Heart right ventricle (tissue), 16 donors: Measurements from ENCODE around the gene PRRT1B. TPM values are rescaled to one million over a fixed set of nuclear protein-coding genes. Genes with fewer than 3 reads are reported as not detected.

ENCODE experiments used
- ATAC-seq, 8 donors: fragments of 200-7000 bp; cut with Tn5 transposase; one replicate each; pipeline ENCODE4 v1.9.1; 2020; ENCODE audit warnings: mild to moderate bottlenecking in 8 of 8, moderate library complexity in 8 of 8, moderate number of reproducible peaks in 1 of 8
- DNase-seq, 2 donors: peaks; one replicate each; pipeline ENCODE4 v3.0.0-alpha.2; 2020
- H3K27ac ChIP-seq, 10 donors: fragments of 200-600 bp; sonication (generic) in 2 of 10; one replicate each; pipeline versions ENCODE4 v1.5.0 to v1.8.0; 2020 to 2022; ENCODE audit warnings: mild to moderate bottlenecking in 3 of 10
- H3K27me3 ChIP-seq, 7 donors: fragments of 200-600 bp; one replicate each; pipeline ENCODE4 v1.8.0; 2021 to 2022; ENCODE audit warnings: mild to moderate bottlenecking in 2 of 7
- H3K36me3 ChIP-seq, 9 donors: fragments of 200-600 bp; sonication (generic) in 1 of 9; one replicate each; pipeline versions ENCODE4 v1.5.0 to v1.8.0; 2020 to 2022; ENCODE audit warnings: mild to moderate bottlenecking in 2 of 9
- H3K4me1 ChIP-seq, 9 donors: fragments of 200-600 bp; sonication (generic) in 1 of 9; one replicate each; pipeline versions ENCODE4 v1.5.0 to v1.8.0; 2020 to 2022; ENCODE audit warnings: mild to moderate bottlenecking in 4 of 9
- H3K4me3 ChIP-seq, 10 donors: fragments of 200-600 bp; sonication (generic) in 2 of 10; one replicate each; pipeline versions ENCODE4 v1.5.0 to v1.8.0; 2020 to 2022; ENCODE audit warnings: mild to moderate bottlenecking in 7 of 10, moderate library complexity in 2 of 10
- H3K9me3 ChIP-seq, 11 donors: fragments of 200-600 bp in 10 of 11; sonication (generic) in 2 of 11; one replicate each; pipeline versions ENCODE4 v1.5.0 to v1.8.0; 2013 to 2022; ENCODE audit warnings: mild to moderate bottlenecking in 2 of 11, control low read depth in 1 of 11, moderate library complexity in 1 of 11
- CTCF ChIP-seq, 9 donors: fragments of 200-600 bp; sonication (generic) in 2 of 9; IDR thresholded peaks; one replicate each; pipeline versions ENCODE4 v1.5.0 to v1.8.0; 2021 to 2022; ENCODE audit warnings: antibody characterized with exemption in 9 of 9, mild to moderate bottlenecking in 5 of 9, moderate library complexity in 1 of 9
- WGBS, 2 donors: extraction: QIAGEN DNeasy Blood & Tissue Kit; methylation state at CpG; one replicate each; pipeline ENCODE4 v1.1.7; 2013; ENCODE audit warnings: inconsistent platforms in 1 of 2; 5-methylcytosine and 5-hydroxymethylcytosine counted together
- intact Hi-C, 10 donors: fragments of 100-400 bp; cut with DNase I; formaldehyde crosslinking; loops; one replicate each; pipeline versions ENCODE4 v1.11.1 to v1.14.2; 2022
- polyA plus RNA-seq, 2 donors: library from polyadenylated mRNA; stranded (reverse); fragments of 200-250 nt; gene quantifications; one replicate each; pipeline ENCODE4 v1.2.3, GENCODE V29; 2013
- total RNA-seq, 10 donors: library from RNA; stranded (reverse); fragmentation: NEBNext Ultra II Directional in 3 of 10; extraction: Animal tissue kit (Norgen Biotek cat#: 25700) in 3 of 10; gene quantifications; one replicate each; pipeline versions ENCODE4 v1.2.1 to v1.2.4, GENCODE V29; 2021 to 2023
- donor health status: Arrhythmogenic right ventricular cardiomyopathy.
- donor health status: ischemic (EF 13 %, LVEDD 7.1; RV severe dilation, severe dysfunction).
- donor health status: healthy with polysubstance abuse.
- donor health status: DM: no; HTN: yes; CAD: no.
- donor health status: DM: no; HTN: no; CAD: no.
- donor health status: ischemic (EF 25% LVEDD 6.9; RV normal size, moderate dysfunction).
- donor health status: ischemic (EF 25% LVEDD 5.7; RV mildly dilated, moderate dysfunction).
- donor health status: healthy.
- donor health status: DM: yes; HTN: yes; CAD: no.
- donor health status: Ischemic cardiomyopathy.
- donor health status: ischemic (EF 35%, LVEDD 5.7; RV mildly dilated, moderate dysfunction).
- donor health status: nonischemic (EF 11% LVEDD 7.7; RV severe dilation, severe dysfunction).
- donor health status: DM: yes; HTN: yes; CAD: no.
- donor health status: PGD.
- donor health status: ischemic (EF 29% LVEDD 5.4; RV normal size, mild dysfunction).
- donor health status: nonischemic (EF 23%, LVEDD 6.1; RV moderate dilation, normal function).

PRRT1B gene
- total and polyA plus RNA-seq, 12 donors = not detected

GRCh38 chr9:131583836-131584555, 38.7 kb downstream of the PRRT1B start:
- H3K27ac ChIP-seq = peak overlapping the region in 1 of 10 donors; percentile 74
- no peak for DNase-seq
- H3K36me3 ChIP-seq = peaks cover 0 to 89% (median 55%) of the 10 kb centered on the region in 9 donors
- intact Hi-C loops = no loop called here
- no peaks in the 10 kb centered on the region for H3K9me3 ChIP-seq
- peaks cover 0 to 31% (median 16%) of the 10 kb centered on the region in 9 donors for H3K4me1 ChIP-seq
- no peak for TF ChIP-seq CTCF (IDR thresholded peaks at IDR 0.05)
- WGBS, 2 donors = 94 to 95% methylated on average over 25 to 27 of the region's 27 CpGs
- H3K4me3 ChIP-seq = no peak overlapping the region
- no peaks in the 10 kb centered on the region for H3K27me3 ChIP-seq
- no peak for ATAC-seq

DNA sequence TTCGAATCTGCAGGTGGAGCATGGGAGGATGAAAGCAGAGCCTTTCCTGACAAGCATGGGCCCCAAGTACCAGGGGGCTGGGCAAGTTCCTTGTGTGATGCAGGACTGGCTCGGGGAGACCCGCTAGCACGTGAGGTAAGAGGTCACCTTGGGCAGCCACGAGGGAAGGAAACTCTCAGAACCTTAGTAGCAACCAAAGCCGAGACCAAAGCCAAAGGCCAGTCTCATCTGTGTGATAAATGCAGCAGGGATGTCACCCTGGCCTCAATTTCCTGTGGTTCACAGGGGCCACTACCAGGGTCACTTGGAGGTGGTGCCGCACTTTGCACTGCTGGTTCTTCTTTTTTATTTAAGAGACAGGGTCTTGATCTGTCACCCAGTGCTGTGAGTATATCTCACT, 39.5 kb downstream of the PRRT1B start:
- intact Hi-C loops = no loop called here
- no peak for TF ChIP-seq CTCF (IDR thresholded peaks at IDR 0.05)
- no peak overlapping the region for H3K4me3 ChIP-seq
- WGBS, 2 donors = 84% methylated on average over 7 of the region's 7 CpGs
- H3K9me3 ChIP-seq = no peaks in the 10 kb centered on the region
- no peak for ATAC-seq
- no peak for DNase-seq
- peaks cover 0 to 24% (median 9%) of the 10 kb centered on the region in 9 donors for H3K4me1 ChIP-seq
- H3K27ac ChIP-seq = peak overlapping the region in 1 of 10 donors; percentile 74
- no peaks in the 10 kb centered on the region for H3K27me3 ChIP-seq
- peaks cover 0 to 89% (median 55%) of the 10 kb centered on the region in 9 donors for H3K36me3 ChIP-seq

DNA sequence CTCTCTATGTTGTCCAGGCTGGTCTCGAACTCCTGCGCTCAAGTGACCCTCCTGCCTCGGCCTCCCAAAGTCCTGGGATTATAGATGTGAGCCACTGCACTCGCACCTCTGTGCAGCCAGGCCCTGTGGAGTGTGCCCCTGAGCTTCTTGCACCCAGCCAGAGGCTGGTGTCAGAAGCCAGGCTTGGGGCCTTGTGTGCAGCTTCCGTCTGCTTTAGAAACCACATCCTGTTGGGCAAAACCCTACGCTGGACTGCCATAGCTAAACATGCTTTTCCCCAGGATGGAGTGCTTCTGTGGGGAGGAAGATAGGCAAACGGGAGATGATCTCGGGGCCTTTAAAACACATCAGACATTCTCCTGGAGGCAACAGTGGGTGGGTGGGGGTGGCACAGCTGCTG, 40.1 kb downstream of the PRRT1B start:
- H3K36me3 ChIP-seq = peaks cover 0 to 89% (median 56%) of the 10 kb centered on the region in 9 donors
- peak in 5 of 8 donors; percentile 12 to 42 (median 29) for ATAC-seq
- no peak for TF ChIP-seq CTCF (IDR thresholded peaks at IDR 0.05)
- H3K27ac ChIP-seq = peak overlapping the region in 1 of 10 donors; percentile 74
- no peaks in the 10 kb centered on the region for H3K27me3 ChIP-seq
- no peak for DNase-seq
- H3K4me1 ChIP-seq = peaks cover 0 to 26% (median 4%) of the 10 kb centered on the region in 9 donors
- no peak overlapping the region for H3K4me3 ChIP-seq
- intact Hi-C loops = no loop called here
- H3K9me3 ChIP-seq = no peaks in the 10 kb centered on the region
- 78 to 84% methylated on average over 8 of the region's 8 CpGs for WGBS, 2 donors

GRCh38 chr9:131587331-131587730, 42.0 kb downstream of the PRRT1B start:
- H3K27me3 ChIP-seq = no peaks in the 10 kb centered on the region
- TF ChIP-seq CTCF (IDR thresholded peaks at IDR 0.05) = no peak
- H3K9me3 ChIP-seq = no peaks in the 10 kb centered on the region
- 89 to 91% methylated on average over 9 of the region's 9 CpGs for WGBS, 2 donors
- H3K36me3 ChIP-seq = peaks cover 0 to 89% (median 55%) of the 10 kb centered on the region in 9 donors
- ATAC-seq = no peak
- H3K4me3 ChIP-seq = no peak overlapping the region
- H3K27ac ChIP-seq = no peak overlapping the region
- H3K4me1 ChIP-seq = peaks cover 0 to 39% (median 4%) of the 10 kb centered on the region in 9 donors
- no peak for DNase-seq
- intact Hi-C loops = no loop called here
